Left renal cortex interstitium (tissue), 4 donors: ENCODE measurements around the gene USH2A. TPM values are rescaled to one million over a fixed set of nuclear protein-coding genes. Genes with fewer than 3 reads are reported as not detected.
A peak's percentile ranks its signal among the peaks of the same experiment; 100 is the strongest.

Experiments
- DNase-seq, 4 donors: peaks; one replicate each; pipeline ENCODE4 v3.0.0-alpha.2; 2013; ENCODE audit warnings: low read depth in 4 of 4, low spot score in 2 of 4, missing footprints in 1 of 4
- polyA plus RNA-seq, 4 donors: library from polyadenylated mRNA; unstranded; fragments of 120-200 nt; gene quantifications; one replicate each; pipeline ENCODE4 v1.2.1, GENCODE V29; 2013; ENCODE audit not compliant: insufficient read length in 4 of 4

Gene USH2A
- polyA plus RNA-seq, 4 donors = 0.13 to 0.42 (median 0.37) TPM

DNA sequence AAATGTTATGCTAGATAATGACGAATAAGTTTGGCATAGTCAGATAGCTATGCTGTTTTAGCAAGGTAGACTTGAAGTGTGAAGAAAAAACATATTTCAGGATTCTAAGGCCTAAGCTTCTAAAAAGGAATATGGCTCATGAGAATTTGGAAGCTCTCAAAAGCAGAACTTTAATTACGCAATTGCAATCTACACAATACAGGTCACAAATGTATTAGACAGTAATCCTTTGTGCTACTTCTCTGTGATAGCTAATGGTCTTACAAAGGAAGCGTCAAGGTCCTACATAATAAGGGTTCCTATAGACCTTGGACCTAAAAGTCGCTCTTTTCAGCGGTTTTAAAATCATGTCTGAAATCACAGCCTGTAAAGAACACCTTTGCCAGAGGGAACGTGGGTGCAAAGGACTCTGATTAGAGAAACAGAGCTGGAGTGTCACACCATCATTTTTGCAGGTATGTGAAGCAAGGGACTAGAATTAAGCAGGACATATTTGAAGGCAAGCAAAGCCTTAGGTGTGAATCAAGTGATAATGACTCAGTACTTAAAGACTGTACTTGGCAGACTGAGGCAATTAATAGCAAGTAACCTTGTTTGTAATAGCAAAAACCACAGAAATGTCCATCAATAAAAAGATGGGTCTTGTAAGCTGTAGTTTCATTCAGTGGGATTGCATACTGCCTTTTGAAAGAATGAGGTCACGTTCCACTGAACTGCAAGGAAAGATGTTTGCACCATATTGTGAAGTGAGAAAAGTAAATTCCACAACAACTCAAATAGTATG is 436.0 kb downstream of the USH2A start:
- no peak for DNase-seq

- DNase-seq = no peak
These were observed 436.8 kb downstream of the USH2A start for GRCh38 chr1:215986401-215986800.

DNA sequence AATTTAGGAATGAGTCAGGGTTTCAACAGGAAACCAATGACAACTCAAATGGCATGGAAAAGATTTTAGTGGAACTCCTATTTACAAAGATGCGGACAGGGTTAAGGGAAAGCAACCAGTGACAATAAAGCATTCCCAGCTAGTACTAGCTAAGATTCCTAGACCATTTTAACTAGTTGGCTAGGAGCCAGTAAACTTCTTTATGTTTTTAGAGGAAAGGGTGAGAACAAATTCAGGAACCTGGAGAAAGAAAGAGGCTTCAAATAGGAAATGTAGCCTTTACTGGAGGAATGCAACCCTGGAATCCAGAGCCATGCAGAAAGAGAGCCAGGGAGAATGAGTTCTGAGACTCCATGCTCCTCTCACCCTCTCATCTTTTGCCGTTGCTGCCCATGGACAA is 439.6 kb downstream of the USH2A start:
- DNase-seq = no peak

GRCh38 chr1:215971793-215972441 is 451.3 kb downstream of the USH2A start:
- no peak for DNase-seq

DNA sequence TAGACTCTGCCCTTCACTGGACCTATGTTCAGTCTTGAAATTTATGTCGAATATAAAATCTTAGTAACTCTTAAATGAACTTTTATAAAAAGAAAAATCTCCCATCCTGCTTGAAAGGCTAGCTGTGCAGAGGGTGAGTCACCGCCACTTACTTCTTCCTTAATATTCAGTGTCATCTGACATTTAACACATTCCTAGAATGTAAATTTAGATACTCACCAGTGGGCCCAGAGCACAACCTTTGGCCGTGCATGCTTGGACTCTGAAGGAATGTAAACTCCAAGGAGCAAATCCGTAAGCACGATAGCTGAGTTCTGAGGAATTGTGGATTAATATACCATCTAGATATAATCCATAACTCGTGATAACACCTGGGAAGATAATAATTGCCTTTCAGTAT is 452.8 kb downstream of the USH2A start:
- DNase-seq = no peak

GRCh38 chr1:215963621-215964020 is 459.6 kb downstream of the USH2A start:
- no peak for DNase-seq

DNA sequence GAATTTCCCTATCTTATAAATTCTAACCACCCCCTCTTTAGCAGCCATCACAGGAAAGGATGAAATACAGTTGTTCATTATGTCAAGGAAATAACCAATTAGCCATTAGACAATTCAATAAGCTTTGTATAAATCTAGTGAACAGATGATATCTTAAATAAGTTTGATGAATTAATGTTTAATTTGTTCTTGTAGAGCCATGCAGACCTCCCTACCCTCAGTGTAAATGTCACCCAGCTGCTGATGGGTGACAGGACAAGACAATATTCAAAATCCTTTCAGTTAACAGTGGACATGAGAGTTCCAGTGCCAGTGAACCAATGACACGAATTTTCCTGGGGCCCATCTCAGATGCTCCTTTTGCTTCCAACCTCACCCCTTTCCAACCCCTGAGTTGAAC is 460.2 kb downstream of the USH2A start:
- DNase-seq = no peak

GRCh38 chr1:215958841-215959240 is 464.4 kb downstream of the USH2A start:
- no peak for DNase-seq

DNA sequence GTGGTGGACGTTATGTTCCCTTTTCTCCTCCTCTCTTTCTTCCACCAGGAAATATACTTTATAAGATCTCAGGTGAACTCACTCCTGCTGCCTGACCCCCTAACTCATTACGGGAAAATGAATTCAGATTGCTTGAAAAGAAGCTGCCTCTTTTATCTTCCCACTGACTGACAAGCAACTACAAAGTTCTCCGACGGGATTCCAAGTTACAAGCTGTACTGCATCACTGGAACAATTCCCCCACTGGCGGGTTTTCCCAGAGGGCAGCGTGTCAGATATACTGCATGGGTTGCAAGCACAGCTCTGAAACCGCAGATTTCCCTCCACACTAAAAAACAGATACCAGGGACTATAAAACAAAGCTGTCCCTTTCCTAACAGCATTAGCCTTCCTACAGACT is 465.6 kb downstream of the USH2A start:
- peak in 2 of 4 donors; percentile 11 to 25 for DNase-seq

DNA sequence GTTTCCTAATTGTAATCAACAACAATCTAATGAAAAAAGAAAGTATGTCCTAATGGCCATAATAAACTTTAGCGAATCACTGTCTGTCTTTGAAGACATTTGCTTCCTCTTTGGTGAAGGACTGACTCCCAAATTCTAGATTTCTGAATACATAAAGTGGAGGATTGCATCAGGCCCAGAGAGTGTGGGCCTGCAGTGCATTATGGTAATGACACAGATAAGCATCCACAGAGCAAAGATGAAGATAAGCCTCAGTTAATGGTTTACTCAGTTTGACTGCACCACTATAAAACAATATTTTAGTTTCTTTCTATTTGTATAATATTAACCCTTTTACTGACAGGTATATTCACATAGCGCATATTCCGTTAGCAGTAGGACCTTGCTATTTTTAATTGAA is 490.7 kb downstream of the USH2A start:
- no peak for DNase-seq

DNA sequence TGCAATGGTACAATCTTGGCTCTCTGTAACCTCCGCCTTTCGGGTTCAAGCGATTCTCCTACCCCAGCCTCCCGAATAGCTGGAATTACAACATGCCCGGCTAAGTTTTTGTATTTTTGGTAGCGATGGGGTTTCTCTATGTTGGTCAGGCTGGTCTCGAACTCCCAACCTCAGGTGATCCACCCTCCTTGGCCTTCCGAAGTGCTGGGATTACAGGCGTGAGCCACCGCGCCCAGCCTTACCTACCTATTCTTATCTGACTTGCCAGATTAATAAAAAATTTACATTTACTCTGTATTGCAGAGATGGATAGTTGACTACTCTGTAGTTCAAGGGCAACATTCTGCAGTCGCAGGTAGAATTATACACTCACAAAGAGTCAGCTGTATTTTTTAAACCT is 496.6 kb downstream of the USH2A start:
- no peak for DNase-seq

- DNase-seq = no peak
These were observed 500.0 kb downstream of the USH2A start for GRCh38 chr1:215923129-215923824.

DNA sequence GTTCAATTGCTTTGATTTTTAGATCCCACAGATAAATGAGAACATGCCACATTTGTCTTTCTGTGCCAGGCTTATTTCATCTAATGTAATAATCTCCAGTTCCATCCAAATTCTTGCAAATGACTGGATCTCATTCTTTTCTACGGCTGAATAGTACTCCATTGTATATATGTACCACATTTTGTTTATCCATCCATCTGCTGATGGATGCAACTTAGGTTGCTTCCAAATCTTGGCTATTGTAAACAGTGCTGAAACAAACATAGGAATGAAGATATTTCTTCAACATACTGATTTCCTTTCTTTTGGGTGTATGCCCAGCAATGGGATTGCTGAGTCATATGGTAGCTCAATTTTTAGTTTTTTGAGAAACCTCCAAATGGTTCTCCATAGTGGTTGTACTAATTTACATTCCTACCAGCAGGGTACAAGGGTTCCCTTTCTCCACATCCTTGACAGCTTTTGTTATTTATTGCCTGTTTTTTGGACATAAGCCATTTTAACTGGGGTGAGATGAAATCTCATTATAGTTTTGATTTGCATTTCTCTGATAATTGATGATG is 511.8 kb downstream of the USH2A start:
- DNase-seq = no peak

DNA sequence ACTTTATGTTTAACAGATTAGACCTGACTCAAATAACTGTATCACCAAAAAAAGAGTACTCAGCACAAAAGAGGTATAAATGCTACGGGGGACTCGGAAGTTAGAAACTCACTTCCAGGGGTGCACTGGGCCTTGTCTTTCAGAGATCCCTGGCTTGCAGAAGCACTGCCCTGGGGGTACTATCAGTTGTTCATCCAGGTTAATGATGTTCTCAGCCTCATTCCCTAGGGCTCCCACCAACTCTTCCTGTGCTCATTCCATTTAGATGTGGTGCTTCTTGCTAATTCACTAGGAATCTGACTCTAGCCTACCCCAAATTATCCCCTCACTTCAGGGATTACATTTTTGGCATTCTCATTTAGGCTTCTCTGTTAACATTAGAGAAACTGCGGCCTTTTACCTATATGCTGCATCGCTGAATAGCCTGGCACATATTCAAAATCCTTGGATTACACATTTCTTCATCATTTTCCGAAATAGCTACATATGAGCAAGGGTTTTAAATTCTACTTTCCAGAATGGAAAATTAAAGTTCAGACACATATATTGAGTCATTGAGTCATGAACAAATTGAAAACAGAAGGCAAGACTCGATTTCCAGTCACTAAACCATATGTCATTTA is 517.6 kb downstream of the USH2A start:
- no peak for DNase-seq

GRCh38 chr1:215900684-215901083 is 522.6 kb downstream of the USH2A start:
- DNase-seq = no peak

- no peak for DNase-seq
These were observed 523.3 kb downstream of the USH2A start for GRCh38 chr1:215899901-215900300.

- no peak for DNase-seq
These were observed 527.4 kb downstream of the USH2A start for GRCh38 chr1:215895893-215896292.

- no peak for DNase-seq
These were observed 528.0 kb downstream of the USH2A start for GRCh38 chr1:215895276-215895675.

DNA sequence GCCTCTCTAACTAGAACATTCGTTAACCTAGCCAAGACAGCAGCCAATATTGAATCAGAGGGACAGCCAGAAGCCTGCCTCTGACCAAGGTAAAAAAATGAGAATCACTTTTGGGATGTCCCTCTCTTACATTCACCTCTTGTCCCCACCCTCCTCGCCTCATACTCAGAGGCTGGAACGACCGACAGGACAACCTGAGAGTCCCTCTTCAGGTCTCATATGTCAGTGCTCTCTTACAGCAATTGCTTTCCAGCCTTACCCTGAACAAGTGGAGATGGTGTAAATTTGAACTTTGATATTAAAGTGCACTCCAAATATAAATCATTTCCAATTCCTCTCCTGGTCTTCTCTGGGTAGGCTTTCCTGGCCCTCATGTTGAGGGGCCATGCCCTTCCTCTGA is 528.6 kb downstream of the USH2A start:
- DNase-seq = no peak

DNA sequence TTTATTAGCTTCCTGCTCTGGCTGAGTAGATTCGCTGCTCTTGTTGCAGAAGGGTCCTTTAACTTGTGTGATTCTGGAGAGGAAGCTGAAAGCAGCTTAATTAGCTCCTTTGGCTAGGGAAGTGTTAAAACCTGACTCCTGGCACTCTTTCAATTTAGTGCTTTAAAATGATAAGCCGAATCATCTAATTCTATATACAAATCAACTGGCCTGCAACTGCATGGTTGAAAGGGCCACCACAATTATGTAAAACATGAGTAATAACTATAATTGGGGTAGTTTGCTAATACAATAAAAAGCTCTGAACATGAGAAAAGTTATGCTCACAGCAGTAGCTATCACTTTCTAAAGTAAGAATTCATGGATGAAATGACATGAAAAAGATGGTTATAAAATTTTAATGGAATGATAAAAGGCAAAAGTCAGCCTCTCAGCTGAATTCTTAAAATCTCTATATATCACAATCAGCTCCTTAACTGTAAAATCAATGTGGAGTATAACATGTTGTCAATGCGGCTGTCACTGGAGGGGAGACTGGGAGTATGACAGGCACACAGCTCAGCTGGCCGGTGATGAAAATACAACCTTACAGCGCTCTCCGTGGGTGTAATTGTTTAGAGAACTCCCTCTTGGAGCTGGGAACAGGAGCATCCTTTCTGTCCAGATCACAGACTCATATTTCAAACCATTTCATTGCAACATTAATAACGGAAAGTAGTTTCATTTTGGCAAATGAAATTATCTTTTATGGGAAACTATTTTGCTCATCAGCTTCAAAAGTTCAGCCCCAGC is 531.8 kb downstream of the USH2A start:
- no peak for DNase-seq
